HepG2 (cell line): ENCODE results near the gene OTUD7B. TPM values are rescaled to one million over a fixed set of nuclear protein-coding genes. Genes with fewer than 3 reads are reported as not detected.

Source experiments
- KLF12 ChIP-seq: sonication (generic); formaldehyde crosslinking; IDR thresholded peaks from 2 replicates; pipeline ENCODE4 v1.4.0; 2020; ENCODE audit warnings: missing genetic modification reagents, borderline replicate concordance
- ZNF10 ChIP-seq: sonication (generic); formaldehyde crosslinking; IDR thresholded peaks from 2 replicates; pipeline ENCODE4 v1.4.0; 2020; ENCODE audit warnings: mild to moderate bottlenecking, low read depth, missing genetic modification reagents, borderline replicate concordance
- polyA plus RNA-seq, 8 experiments: library from polyadenylated mRNA; depleted of rRNA in 3 of 8; stranded (reverse) in 7 of 8; unstranded in 1 of 8; fragments of >200 nt; fragmentation: Illumina TruSeq in 4 of 8; extraction: Trizol in 4 of 8; gene quantifications; 2 replicates each; pipeline versions ENCODE4 v1.2.1 to v1.2.3, GENCODE V29; 2011 to 2016; ENCODE audit warnings: low read depth in 4 of 8, missing spikeins in 1 of 8, mixed read lengths in 1 of 8; ENCODE audit not compliant: insufficient read depth in 1 of 8
- total RNA-seq, 5 experiments: library from RNA; depleted of rRNA; stranded (reverse); fragments of >200 nt; fragmentation: Illumina TruSeq; extraction: Trizol; gene quantifications; 2 replicates each; pipeline ENCODE4 v1.2.3, GENCODE V29; 2016; ENCODE audit warnings: low read depth in 1 of 5
- TF ChIP-seq, protein P1 (sequence below): sonication (generic); formaldehyde crosslinking; IDR thresholded peaks from 2 replicates; pipeline ENCODE4 v1.5.1; 2020; ENCODE audit warnings: missing genetic modification reagents, mild to moderate bottlenecking, borderline replicate concordance

Gene OTUD7B
- total and polyA plus RNA-seq, 2 of the 13 experiments (the other 11 are each of a cell fraction or from before 2014, with no cell fraction given) = 5.1 to 11.2 TPM

DNA sequence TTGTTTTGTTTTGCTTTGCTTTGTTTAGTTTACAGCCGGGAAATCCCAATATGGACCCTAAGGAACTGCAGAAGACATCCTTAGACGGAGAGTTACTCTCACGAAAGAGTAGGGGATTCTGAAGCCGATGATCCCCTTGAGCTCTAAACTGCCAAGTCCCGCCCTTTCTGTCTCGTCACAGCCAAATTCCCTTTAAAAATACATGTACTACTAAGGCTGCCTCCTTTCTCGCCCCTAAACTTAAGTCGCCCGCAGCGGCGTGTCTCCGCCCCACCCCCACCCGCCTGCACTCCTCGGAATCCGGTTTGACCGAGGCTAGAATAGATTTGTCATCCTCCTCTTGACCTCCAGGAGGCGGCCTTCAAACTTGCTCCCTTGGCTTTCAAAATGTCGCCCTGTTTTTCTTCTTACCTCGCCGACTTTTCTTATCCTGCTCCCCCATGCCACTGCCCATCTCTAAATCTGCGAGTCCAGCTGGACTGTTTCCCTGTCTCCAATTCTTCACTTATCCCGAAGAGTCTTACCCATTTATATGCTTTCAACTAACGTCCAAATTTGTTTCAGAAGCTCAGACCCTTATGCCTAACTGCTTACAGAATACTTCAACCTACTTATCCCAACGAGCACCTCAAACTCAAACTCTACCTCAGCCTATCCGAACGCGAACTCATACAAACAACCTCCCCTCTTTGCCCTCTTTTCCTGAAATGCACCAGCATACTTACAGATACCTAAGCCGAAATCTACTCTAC lies 122.1 kb downstream of the OTUD7B start (continued):
- TF ChIP-seq, protein P1, sequence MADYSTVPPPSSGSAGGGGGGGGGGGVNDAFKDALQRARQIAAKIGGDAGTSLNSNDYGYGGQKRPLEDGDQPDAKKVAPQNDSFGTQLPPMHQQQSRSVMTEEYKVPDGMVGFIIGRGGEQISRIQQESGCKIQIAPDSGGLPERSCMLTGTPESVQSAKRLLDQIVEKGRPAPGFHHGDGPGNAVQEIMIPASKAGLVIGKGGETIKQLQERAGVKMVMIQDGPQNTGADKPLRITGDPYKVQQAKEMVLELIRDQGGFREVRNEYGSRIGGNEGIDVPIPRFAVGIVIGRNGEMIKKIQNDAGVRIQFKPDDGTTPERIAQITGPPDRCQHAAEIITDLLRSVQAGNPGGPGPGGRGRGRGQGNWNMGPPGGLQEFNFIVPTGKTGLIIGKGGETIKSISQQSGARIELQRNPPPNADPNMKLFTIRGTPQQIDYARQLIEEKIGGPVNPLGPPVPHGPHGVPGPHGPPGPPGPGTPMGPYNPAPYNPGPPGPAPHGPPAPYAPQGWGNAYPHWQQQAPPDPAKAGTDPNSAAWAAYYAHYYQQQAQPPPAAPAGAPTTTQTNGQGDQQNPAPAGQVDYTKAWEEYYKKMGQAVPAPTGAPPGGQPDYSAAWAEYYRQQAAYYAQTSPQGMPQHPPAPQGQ (CRISPR knock-in tag) = no peak
- no peak for TF ChIP-seq ZNF10
- TF ChIP-seq KLF12 (CRISPR knock-in tag) = 0 out of 2 replicates have a peak, but pooled peaks have one; percentile 45
- TF ChIP-seq, all 625 proteins: peak for 77

Other genes starting within 250 kb of the OTUD7B start
- not detected in 2 replicates for gene FCGR1A, start 228.0 kb downstream of the OTUD7B start, total RNA-seq (2016; rRNA removed; fragmentation: Illumina TruSeq; extraction: Trizol)
- not detected in 2 replicates for gene FCGR1A, start 228.0 kb downstream of the OTUD7B start, polyA plus RNA-seq (2011; rRNA removed)
- 3.1 and 4.2 TPM in 2 replicates for gene BOLA1, start 111.2 kb downstream of the OTUD7B start, total RNA-seq (2016; rRNA removed; fragmentation: Illumina TruSeq; extraction: Trizol)
- gene BOLA1, start 111.2 kb downstream of the OTUD7B start, polyA plus RNA-seq (2011; rRNA removed) = 2.9 and 3.2 TPM in 2 replicates
- 0.45 and 0.84 TPM in 2 replicates for gene SV2A, start 92.9 kb downstream of the OTUD7B start, total RNA-seq (2016; rRNA removed; fragmentation: Illumina TruSeq; extraction: Trizol)
- 1.9 and 3.3 TPM in 2 replicates for gene SV2A, start 92.9 kb downstream of the OTUD7B start, polyA plus RNA-seq (2011; rRNA removed)
- gene SF3B4, start 82.9 kb downstream of the OTUD7B start, total RNA-seq (2016; rRNA removed; fragmentation: Illumina TruSeq; extraction: Trizol) = 14.8 and 24.6 TPM in 2 replicates
- gene SF3B4, start 82.9 kb downstream of the OTUD7B start, polyA plus RNA-seq (2011; rRNA removed) = 13.8 and 14.6 TPM in 2 replicates
- 0.27 and 0.49 TPM in 2 replicates for gene MTMR11, start 73.8 kb downstream of the OTUD7B start, total RNA-seq (2016; rRNA removed; fragmentation: Illumina TruSeq; extraction: Trizol)
- gene MTMR11, start 73.8 kb downstream of the OTUD7B start, polyA plus RNA-seq (2011; rRNA removed) = 2.8 and 4.0 TPM in 2 replicates
- 25.2 and 26.5 TPM in 2 replicates for gene VPS45, start 57.0 kb upstream of the OTUD7B start, total RNA-seq (2016; rRNA removed; fragmentation: Illumina TruSeq; extraction: Trizol)
- 13.7 and 15.2 TPM in 2 replicates for gene VPS45, start 57.0 kb upstream of the OTUD7B start, polyA plus RNA-seq (2011; rRNA removed)
- gene PLEKHO1, start 139.2 kb upstream of the OTUD7B start, total RNA-seq (2016; rRNA removed; fragmentation: Illumina TruSeq; extraction: Trizol) = 9.0 and 10.1 TPM in 2 replicates
- gene PLEKHO1, start 139.2 kb upstream of the OTUD7B start, polyA plus RNA-seq (2011; rRNA removed) = 9.8 and 14.0 TPM in 2 replicates
- gene ANP32E, start 225.4 kb upstream of the OTUD7B start, total RNA-seq (2016; rRNA removed; fragmentation: Illumina TruSeq; extraction: Trizol) = 53.0 and 88.5 TPM in 2 replicates
- 6.9 and 10.3 TPM in 2 replicates for gene ANP32E, start 225.4 kb upstream of the OTUD7B start, polyA plus RNA-seq (2011; rRNA removed)
- gene CA14, start 247.0 kb upstream of the OTUD7B start, total RNA-seq (2016; rRNA removed; fragmentation: Illumina TruSeq; extraction: Trizol) = 0.94 and 2.4 TPM in 2 replicates
- 7.7 and 8.5 TPM in 2 replicates for gene CA14, start 247.0 kb upstream of the OTUD7B start, polyA plus RNA-seq (2011; rRNA removed)